ENCODE results near the gene DCC.

The DCC gene

DNA sequence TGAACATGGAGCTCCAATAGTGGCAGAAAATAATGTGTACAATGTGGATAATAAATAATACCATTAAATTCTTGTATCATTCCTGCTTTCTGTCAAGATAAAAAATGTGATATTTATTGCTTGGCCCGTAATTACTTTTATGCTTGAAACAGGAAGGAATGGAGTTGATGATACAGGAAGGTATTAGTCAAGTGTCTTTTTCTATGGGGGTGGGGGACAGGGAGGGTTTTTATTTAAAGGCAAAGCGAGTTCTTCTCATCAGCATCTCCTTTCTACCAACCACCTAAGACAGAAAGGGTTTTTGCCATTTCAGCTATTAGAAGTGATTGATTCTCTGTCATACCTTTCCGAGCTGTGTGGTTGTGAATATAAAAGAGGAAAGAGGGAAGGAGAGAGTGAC, 135.3 kb downstream of the DCC start:
- TF ChIP-seq, protein P1, sequence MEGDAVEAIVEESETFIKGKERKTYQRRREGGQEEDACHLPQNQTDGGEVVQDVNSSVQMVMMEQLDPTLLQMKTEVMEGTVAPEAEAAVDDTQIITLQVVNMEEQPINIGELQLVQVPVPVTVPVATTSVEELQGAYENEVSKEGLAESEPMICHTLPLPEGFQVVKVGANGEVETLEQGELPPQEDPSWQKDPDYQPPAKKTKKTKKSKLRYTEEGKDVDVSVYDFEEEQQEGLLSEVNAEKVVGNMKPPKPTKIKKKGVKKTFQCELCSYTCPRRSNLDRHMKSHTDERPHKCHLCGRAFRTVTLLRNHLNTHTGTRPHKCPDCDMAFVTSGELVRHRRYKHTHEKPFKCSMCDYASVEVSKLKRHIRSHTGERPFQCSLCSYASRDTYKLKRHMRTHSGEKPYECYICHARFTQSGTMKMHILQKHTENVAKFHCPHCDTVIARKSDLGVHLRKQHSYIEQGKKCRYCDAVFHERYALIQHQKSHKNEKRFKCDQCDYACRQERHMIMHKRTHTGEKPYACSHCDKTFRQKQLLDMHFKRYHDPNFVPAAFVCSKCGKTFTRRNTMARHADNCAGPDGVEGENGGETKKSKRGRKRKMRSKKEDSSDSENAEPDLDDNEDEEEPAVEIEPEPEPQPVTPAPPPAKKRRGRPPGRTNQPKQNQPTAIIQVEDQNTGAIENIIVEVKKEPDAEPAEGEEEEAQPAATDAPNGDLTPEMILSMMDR (IDR thresholded peaks at IDR 0.05; ENCODE audit: borderline replicate concordance, insufficient read depth, low read depth, low read length): no peak
- H3K4me3 ChIP-seq (ENCODE audit: low read depth, low read length): no peak overlapping the region

DNA sequence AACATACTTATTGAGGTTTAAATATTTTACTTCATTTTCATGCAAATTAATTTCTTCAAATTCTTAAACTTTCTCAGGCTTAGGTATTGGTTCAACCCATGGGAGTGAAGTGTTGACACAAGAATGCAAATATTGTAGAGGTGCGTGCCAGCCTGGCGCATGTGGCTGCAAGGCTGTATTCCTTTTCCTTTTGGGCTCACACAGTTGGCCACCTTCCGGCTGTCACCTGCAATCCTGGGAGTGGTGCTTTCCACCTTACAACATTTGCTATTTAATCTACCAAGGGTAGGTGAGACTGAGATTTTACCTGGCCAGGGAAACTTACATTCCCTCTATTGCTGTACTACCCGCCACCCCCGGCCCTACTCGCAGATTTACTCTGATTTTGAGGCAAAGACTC, 141.1 kb downstream of the DCC start:
- TF ChIP-seq, protein P1 (IDR thresholded peaks at IDR 0.05; ENCODE audit: borderline replicate concordance, insufficient read depth, low read depth, low read length): no peak

DNA sequence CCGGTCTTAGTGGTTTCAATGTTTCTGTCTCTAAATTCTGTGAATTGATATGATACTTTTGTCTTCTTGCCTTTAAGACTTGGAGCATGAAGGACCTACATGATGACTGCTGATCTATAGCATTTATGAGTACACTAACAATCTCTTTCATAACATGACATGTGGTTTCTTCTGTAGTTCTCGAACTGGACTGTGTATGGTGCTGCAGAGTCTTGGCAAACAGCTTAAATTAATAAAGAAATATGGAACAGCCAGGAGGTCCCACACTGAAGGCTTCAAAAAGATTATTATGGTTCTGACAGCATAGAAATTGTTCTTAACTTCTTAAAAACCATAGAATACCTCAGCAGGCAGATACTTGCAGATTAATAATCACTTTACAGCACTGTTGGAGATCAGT, 145.0 kb downstream of the DCC start:
- TF ChIP-seq, protein P1 (IDR thresholded peaks at IDR 0.05; ENCODE audit: borderline replicate concordance, insufficient read depth, low read depth, low read length): no peak
- no peak overlapping the region for H3K4me3 ChIP-seq (ENCODE audit: low read depth, low read length)

More for the DNA sequence above, 141.1 kb downstream of the DCC start:
- no peak overlapping the region for H3K4me3 ChIP-seq (ENCODE audit: low read depth, low read length)

DNA sequence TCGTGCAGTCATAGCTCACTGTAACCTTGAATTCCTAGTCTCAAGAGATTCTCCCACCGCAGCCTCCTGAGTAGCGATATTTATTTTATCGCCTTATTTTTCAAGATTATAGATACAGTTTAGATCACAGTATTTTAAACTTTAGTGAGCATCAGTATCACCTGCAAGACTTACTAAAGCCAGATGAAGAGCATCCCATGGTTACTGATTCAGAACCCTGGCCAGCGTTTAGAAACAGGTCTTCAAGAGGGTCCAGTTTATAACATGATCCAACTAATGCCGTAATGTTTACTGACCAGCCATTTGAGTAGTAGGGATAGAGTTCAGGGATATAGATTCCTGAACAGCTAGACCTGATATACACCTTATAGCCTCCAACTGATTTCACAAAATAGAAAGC, 146.1 kb downstream of the DCC start:
- TF ChIP-seq, protein P1 (IDR thresholded peaks at IDR 0.05; ENCODE audit: borderline replicate concordance, insufficient read depth, low read depth, low read length): no peak
- no peak overlapping the region for H3K4me3 ChIP-seq (ENCODE audit: low read depth, low read length)

DNA sequence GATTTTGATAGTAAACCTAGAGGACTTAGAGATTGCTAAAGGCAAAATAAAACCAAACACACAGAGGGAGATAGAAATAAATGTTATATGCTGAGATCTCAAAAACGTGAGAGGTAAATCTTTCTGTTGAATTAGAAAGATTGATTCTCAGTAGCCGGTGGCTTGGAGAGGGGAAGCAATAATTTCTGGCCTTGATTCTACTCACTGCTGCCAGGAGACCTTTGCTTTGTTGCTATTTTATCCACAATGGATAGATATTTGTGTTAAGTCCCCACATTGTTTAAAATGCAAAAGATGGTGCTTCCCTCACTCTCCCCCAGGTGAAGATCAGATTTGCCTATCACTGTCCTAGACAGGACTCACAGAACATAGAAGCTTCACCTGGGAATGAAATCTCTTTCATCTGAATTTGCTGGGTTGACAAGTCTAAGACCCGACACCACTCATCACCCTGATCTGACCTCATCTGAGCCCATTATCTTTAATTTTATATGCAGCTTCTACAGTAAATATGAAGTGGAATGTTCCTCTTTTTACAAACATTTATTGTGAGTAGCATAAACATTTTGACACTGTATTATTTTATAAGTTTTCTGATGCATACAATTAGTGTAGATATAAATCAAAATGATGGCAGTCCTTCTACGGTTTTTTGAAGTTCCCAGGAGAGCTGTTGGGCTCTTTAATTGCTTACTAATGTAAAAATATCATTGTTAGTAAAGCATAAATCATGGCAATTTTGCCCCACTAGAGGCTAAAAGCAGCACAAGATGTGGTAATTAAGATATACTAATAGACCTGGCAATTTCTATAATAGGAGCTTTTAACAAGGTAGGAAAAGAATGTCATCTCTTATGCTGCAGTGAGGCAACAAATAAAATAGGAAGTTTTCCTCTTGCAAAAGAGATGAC, 149.7 kb downstream of the DCC start:
- no peak overlapping the region for H3K4me3 ChIP-seq (ENCODE audit: low read depth, low read length)
- TF ChIP-seq, protein P1 (IDR thresholded peaks at IDR 0.05; ENCODE audit: borderline replicate concordance, insufficient read depth, low read depth, low read length): no peak

DNA sequence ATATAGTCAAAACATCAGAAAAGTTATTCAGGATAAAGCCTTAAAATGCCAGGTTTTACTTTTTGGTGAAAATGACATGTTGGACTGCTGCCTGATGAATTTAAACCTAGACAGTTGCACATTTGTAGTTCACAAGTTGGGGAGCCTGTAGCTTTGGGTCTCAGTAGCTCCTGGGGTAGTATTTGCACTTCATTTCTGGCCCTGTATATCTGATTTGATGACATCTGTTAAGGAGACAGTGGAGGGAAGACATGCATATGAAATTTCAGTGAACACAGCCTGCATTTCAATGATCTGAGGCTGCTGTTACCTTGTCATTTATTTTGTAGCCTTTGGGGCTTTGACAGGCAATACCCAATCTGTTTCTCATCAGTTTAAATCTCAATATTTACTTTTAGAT, 156.4 kb downstream of the DCC start:
- H3K4me3 ChIP-seq (ENCODE audit: low read depth, low read length): no peak overlapping the region
- TF ChIP-seq, protein P1 (IDR thresholded peaks at IDR 0.05; ENCODE audit: borderline replicate concordance, insufficient read depth, low read depth, low read length): no peak

DNA sequence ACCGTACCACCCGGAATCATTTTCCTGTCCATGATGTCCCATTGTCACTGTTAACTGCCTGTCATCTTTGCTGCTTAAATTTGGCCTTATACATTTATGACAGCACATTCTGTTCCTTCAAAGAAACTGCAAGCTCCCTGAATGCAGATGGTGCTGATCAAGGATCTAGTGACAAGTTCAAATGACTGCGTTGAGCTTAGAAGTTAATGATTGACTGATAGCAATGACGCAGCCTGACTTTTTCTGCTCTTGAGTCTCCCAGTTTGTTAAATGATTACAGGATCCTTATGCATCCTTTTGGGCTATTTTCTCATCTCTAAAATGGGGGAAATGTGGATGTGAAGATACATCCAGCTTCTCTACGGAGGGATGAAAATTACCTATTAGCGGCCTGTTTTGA, 159.0 kb downstream of the DCC start:
- no peak overlapping the region for H3K4me3 ChIP-seq (ENCODE audit: low read depth, low read length)
- TF ChIP-seq, protein P1 (IDR thresholded peaks at IDR 0.05; ENCODE audit: borderline replicate concordance, insufficient read depth, low read depth, low read length): no peak
